Lower leg skin (tissue), 3 donors: ENCODE data around the gene MAGI3.

Source experiments
- POLR2A ChIP-seq, 2 donors: fragments of 450-650 bp; IDR thresholded peaks; one replicate each; pipeline ENCODE4 v1.6.1; 2016 to 2017; ENCODE audit warnings: antibody characterized with exemption in 2 of 2, mild to moderate bottlenecking in 1 of 2, moderate library complexity in 1 of 2
- TF ChIP-seq, protein P1 (sequence below), 3 donors: fragments of 450-650 bp; IDR thresholded peaks; one replicate each; pipeline ENCODE4 v1.5.1; 2016; ENCODE audit warnings: antibody characterized with exemption in 3 of 3, mild to moderate bottlenecking in 3 of 3, moderate library complexity in 2 of 3

- TF ChIP-seq, protein P1, sequence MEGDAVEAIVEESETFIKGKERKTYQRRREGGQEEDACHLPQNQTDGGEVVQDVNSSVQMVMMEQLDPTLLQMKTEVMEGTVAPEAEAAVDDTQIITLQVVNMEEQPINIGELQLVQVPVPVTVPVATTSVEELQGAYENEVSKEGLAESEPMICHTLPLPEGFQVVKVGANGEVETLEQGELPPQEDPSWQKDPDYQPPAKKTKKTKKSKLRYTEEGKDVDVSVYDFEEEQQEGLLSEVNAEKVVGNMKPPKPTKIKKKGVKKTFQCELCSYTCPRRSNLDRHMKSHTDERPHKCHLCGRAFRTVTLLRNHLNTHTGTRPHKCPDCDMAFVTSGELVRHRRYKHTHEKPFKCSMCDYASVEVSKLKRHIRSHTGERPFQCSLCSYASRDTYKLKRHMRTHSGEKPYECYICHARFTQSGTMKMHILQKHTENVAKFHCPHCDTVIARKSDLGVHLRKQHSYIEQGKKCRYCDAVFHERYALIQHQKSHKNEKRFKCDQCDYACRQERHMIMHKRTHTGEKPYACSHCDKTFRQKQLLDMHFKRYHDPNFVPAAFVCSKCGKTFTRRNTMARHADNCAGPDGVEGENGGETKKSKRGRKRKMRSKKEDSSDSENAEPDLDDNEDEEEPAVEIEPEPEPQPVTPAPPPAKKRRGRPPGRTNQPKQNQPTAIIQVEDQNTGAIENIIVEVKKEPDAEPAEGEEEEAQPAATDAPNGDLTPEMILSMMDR (IDR thresholded peaks at IDR 0.05): no peak
- TF ChIP-seq POLR2A (IDR thresholded peaks at IDR 0.05): no peak
These were observed 274.8 kb downstream of the MAGI3 start for GRCh38 chr1:113665071-113665470.
